ENCODE results near the gene SERPINB13.

The SERPINB13 gene

DNA sequence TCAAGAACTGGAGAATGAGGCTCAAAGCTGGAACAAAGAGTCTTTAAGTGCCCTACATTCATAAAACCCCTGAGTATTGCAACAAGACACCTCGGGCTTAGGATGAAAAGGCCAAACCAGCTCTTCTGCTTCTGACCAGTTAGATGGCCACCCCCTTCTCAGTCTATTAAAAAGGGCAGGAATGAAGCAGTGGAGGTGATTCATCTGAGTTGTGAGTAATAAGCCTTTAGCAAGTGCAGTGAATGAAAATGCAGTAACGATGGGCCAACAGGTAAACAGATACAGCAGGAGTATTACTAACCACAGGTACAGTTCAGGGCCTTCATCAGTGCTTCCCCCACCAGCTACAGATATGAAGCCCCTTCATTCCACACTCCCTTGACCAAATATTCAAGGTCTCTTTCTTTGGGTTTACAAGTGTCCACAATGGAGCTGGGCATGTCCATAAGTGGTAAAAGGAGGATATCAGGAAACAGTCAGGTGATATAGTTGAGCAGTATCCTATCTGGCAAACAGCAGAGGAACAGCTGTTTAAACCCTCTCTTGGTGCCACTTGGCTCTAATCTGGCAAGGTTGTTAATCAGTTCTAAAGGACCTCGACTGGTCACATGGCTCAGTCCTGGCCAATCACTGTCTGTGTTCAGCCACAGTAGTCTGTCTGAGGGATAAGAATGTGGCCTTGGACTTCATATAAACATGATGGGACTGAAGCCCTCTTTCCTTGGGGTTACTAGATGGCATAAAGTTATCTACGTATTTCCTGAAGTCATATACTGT is 17.8 kb downstream of the SERPINB13 start:
- no peaks in the 10 kb centered on the region for H3K9me3 Mint-ChIP-seq
- no peaks in the 10 kb centered on the region for H3K36me3 Mint-ChIP-seq (ENCODE audit: low read depth)
- H3K4me3 Mint-ChIP-seq = no peak overlapping the region
- no peak overlapping the region for H3K27ac Mint-ChIP-seq
- H3K27me3 Mint-ChIP-seq (ENCODE audit: low read depth) = peaks cover 4% of the 10 kb centered on the region
- H3K4me1 Mint-ChIP-seq = no peaks in the 10 kb centered on the region
- TF ChIP-seq, protein P1, sequence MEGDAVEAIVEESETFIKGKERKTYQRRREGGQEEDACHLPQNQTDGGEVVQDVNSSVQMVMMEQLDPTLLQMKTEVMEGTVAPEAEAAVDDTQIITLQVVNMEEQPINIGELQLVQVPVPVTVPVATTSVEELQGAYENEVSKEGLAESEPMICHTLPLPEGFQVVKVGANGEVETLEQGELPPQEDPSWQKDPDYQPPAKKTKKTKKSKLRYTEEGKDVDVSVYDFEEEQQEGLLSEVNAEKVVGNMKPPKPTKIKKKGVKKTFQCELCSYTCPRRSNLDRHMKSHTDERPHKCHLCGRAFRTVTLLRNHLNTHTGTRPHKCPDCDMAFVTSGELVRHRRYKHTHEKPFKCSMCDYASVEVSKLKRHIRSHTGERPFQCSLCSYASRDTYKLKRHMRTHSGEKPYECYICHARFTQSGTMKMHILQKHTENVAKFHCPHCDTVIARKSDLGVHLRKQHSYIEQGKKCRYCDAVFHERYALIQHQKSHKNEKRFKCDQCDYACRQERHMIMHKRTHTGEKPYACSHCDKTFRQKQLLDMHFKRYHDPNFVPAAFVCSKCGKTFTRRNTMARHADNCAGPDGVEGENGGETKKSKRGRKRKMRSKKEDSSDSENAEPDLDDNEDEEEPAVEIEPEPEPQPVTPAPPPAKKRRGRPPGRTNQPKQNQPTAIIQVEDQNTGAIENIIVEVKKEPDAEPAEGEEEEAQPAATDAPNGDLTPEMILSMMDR (IDR thresholded peaks at IDR 0.05; ENCODE audit: unreplicated experiment in 3 of 3) = no peak

DNA sequence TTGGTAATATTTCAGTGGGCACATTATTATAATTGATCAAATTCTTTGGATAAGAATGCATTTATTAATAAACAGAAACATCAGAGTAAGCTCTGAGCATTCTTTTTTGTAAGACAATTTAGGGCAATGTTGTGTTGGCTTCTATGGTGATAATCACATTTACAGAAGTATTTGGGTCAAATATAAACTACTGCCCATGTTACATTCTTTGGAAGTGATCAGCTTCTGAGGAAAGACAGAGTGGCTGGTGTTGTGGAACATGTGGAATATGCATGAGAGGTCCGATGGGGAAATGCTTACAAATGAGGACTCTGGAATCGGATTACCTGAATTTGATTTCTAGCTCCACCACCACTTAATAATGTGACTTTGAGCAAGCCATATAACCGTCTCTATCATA is 19.4 kb downstream of the SERPINB13 start:
- TF ChIP-seq, protein P1 (IDR thresholded peaks at IDR 0.05; ENCODE audit: unreplicated experiment in 3 of 3) = no peak
- no peaks in the 10 kb centered on the region for H3K9me3 Mint-ChIP-seq
- no peak overlapping the region for H3K4me3 Mint-ChIP-seq
- H3K36me3 Mint-ChIP-seq (ENCODE audit: low read depth) = no peaks in the 10 kb centered on the region
- no peaks in the 10 kb centered on the region for H3K4me1 Mint-ChIP-seq
- no peak overlapping the region for H3K27ac Mint-ChIP-seq
- peaks cover 4% of the 10 kb centered on the region for H3K27me3 Mint-ChIP-seq (ENCODE audit: low read depth)

DNA sequence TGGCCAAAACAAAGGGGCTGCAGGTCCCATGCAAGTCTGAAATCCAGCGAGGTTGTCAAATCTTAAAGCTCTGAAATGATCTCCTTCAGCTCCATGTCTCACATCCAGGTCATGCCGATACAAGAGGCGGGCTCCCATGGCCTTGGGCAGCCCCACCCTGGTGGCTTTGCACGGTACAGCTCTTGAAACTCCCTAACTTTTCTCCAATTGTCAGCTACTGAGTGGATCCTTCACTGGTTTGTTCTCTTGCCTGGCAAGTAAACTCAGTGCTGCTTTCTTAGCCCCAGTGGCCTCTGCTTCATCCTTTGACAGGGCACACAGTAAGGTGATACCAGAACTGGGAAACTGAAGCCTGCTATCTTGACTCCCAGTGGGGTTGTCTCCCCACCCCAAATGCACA is 26.3 kb downstream of the SERPINB13 start:
- H3K27me3 Mint-ChIP-seq (ENCODE audit: low read depth) = no peaks in the 10 kb centered on the region
- no peaks in the 10 kb centered on the region for H3K9me3 Mint-ChIP-seq
- H3K27ac Mint-ChIP-seq = no peak overlapping the region
- H3K36me3 Mint-ChIP-seq (ENCODE audit: low read depth) = no peaks in the 10 kb centered on the region
- H3K4me3 Mint-ChIP-seq = no peak overlapping the region
- TF ChIP-seq, protein P1 (IDR thresholded peaks at IDR 0.05; ENCODE audit: unreplicated experiment in 3 of 3) = no peak
- no peaks in the 10 kb centered on the region for H3K4me1 Mint-ChIP-seq

DNA sequence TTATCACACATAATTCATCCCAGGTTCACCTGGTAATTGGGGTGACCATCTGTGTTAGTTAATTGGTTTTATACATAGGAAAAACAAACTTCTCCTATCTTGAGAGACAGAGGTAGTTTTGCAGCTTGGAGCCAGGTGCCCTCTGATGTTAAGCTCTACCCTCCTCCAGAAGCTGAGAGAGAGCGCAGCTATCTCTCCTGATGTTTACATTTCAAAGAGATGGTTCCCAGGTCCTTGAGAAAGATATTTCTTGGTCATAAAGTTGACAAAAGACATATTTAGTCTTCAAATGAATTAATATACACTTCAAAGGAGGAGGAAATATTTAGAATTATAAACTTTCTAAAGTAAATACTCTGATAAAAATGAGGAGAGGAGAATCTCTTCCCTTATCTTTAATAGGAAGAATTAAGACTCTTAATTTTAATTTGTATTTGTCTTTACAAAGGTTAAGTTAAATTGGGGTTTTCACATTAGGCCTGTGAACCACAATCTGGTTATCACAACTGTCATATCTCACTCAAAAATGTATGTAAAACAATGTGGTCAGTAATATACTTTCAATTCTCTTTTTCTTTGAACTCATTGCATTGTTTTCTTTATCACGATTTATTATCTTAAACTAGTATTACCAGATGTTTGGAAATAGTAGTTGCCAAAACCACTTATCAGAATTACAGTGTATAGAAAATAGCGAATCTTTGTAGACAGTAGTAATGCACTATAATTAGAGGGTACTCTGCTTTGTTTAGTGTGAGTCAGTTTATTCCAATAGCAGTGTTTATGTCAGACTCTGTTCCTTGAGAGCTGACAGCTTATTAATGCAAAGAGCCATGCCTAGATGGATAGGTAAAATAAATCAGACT is 30.1 kb downstream of the SERPINB13 start:
- peak overlapping the region in 1 of 3 experiments; percentile 37 for H3K27ac Mint-ChIP-seq
- H3K9me3 Mint-ChIP-seq = peaks cover 8% of the 10 kb centered on the region
- H3K27me3 Mint-ChIP-seq (ENCODE audit: low read depth) = no peaks in the 10 kb centered on the region
- no peaks in the 10 kb centered on the region for H3K4me1 Mint-ChIP-seq
- TF ChIP-seq, protein P1 (IDR thresholded peaks at IDR 0.05; ENCODE audit: unreplicated experiment in 3 of 3) = no peak
- no peak overlapping the region for H3K4me3 Mint-ChIP-seq
- no peaks in the 10 kb centered on the region for H3K36me3 Mint-ChIP-seq (ENCODE audit: low read depth)

DNA sequence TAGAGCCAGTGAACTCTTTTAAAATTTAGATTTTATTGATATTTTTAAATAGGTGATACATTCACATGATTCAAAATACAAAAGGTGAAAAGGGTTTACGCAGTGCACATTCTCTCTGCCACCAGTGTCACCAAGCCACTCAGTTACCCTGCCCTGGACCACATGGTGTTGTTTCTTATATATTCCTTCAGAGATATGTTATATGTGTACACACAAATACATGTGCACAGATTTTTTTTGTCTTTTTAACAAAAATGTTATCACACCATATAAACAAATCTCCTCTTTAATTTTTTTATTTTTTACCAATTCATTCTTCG is 30.7 kb downstream of the SERPINB13 start:
- Mint-ChIP-seq H3K36me3 (ENCODE audit: low read depth) (no peaks in the 10 kb centered on the region), H3K27me3 (ENCODE audit: low read depth) (no peaks in the 10 kb centered on the region), H3K4me1 (no peaks in the 10 kb centered on the region), H3K4me3 (no peak overlapping the region), H3K9me3 (peaks cover 11% of the 10 kb centered on the region), H3K27ac (no peak overlapping the region)
- TF ChIP-seq, protein P1 (IDR thresholded peaks at IDR 0.05; ENCODE audit: unreplicated experiment in 3 of 3) = no peak
